Naive thymus-derived CD4-positive, alpha-beta T cell (primary cell): ENCODE results near the gene TPST1. TPM values are rescaled to one million over a fixed set of nuclear protein-coding genes. Genes with fewer than 3 reads are reported as not detected.
"Not testable (repeated sequence)": the region's sequence is repeated elsewhere in the genome, so short reads cannot be mapped to it uniquely, and the experiment has no call there.

Source experiments
- ATAC-seq: fragments of 150-1000 bp; cut with Tn5 transposase; 2 replicates; pipeline ENCODE4 v1.10.0; 2021; ENCODE audit warnings: mild to moderate bottlenecking, moderate library complexity
- CTCF ChIA-PET: fragments of 350-600 bp; sonication (Branson Sonifier 250); formaldehyde crosslinking; loops from one replicate; lab custom pipeline; 2021; ENCODE audit warnings: antibody characterized with exemption; lab: Charles Lee
- POLR2A ChIA-PET: fragments of 350-600 bp; sonication (Branson Sonifier 250); formaldehyde crosslinking; loops from one replicate; lab custom pipeline; 2021; ENCODE audit warnings: antibody characterized with exemption, inconsistent platforms; lab: Charles Lee
- DNase-seq, 9 donors: peaks; one replicate each; pipeline versions ENCODE4 v3.0.0 to v3.0.0-alpha.2; 2020 to 2022; ENCODE audit warnings: mixed read lengths in 1 of 9
- H3K27ac ChIP-seq: one replicate; pipeline ENCODE4 v1.7.0; 2013; ENCODE audit warnings: mild to moderate bottlenecking, low read depth, low read length, moderate library complexity
- H3K27me3 ChIP-seq, 2 donors: one replicate each; pipeline ENCODE4 v1.7.0; 2013; ENCODE audit warnings: low read length in 2 of 2, mild to moderate bottlenecking in 2 of 2, moderate library complexity in 2 of 2; ENCODE audit not compliant: control insufficient read depth in 2 of 2, insufficient read depth in 2 of 2
- H3K36me3 ChIP-seq, 3 experiments: 1 replicate in 2 of 3; 2 replicates in 1 of 3; pipeline ENCODE4 v1.7.0; 2013; ENCODE audit warnings: low read length in 3 of 3, mild to moderate bottlenecking in 3 of 3, moderate library complexity in 1 of 3; ENCODE audit not compliant: insufficient read depth in 3 of 3, control insufficient read depth in 2 of 3
- H3K4me1 ChIP-seq, 2 donors: one replicate each; pipeline ENCODE4 v1.7.0; 2013; ENCODE audit warnings: low read length in 2 of 2, mild to moderate bottlenecking in 2 of 2, moderate library complexity in 1 of 2; ENCODE audit not compliant: control insufficient read depth in 2 of 2, insufficient read depth in 2 of 2
- H3K4me3 ChIP-seq: 2 replicates; pipeline ENCODE4 v1.7.0; 2013; ENCODE audit warnings: mild to moderate bottlenecking, low read length
- H3K9me3 ChIP-seq, 3 experiments: 1 replicate in 2 of 3; 2 replicates in 1 of 3; pipeline ENCODE4 v1.7.0; 2013; ENCODE audit warnings: low read length in 3 of 3; ENCODE audit not compliant: control insufficient read depth in 2 of 3
- H3K27ac Mint-ChIP-seq, 9 donors: one replicate each; pipeline ENCODE4 v1.8.0; 2020 to 2022; ENCODE audit warnings: mixed read lengths in 9 of 9, mild to moderate bottlenecking in 8 of 9, moderate library complexity in 5 of 9, inconsistent platforms in 2 of 9
- H3K27me3 Mint-ChIP-seq, 5 donors: one replicate each; pipeline ENCODE4 v1.8.0; 2021 to 2022; ENCODE audit warnings: mixed read lengths in 5 of 5, mild to moderate bottlenecking in 1 of 5
- H3K36me3 Mint-ChIP-seq, 5 donors: one replicate each; pipeline ENCODE4 v1.8.0; 2020 to 2022; ENCODE audit warnings: mixed read lengths in 5 of 5, mild to moderate bottlenecking in 3 of 5, inconsistent platforms in 1 of 5
- H3K4me1 Mint-ChIP-seq, 7 donors: one replicate each; pipeline ENCODE4 v1.8.0; 2020 to 2022; ENCODE audit warnings: mixed read lengths in 7 of 7, mild to moderate bottlenecking in 3 of 7, inconsistent platforms in 1 of 7
- H3K4me3 Mint-ChIP-seq, 10 donors: one replicate each; pipeline ENCODE4 v1.8.0; 2020 to 2022; ENCODE audit warnings: mild to moderate bottlenecking in 10 of 10, mixed read lengths in 10 of 10, moderate library complexity in 6 of 10, inconsistent platforms in 2 of 10
- H3K9me3 Mint-ChIP-seq, 11 donors: one replicate each; pipeline ENCODE4 v1.8.0; 2020 to 2022; ENCODE audit warnings: mixed read lengths in 11 of 11, mild to moderate bottlenecking in 4 of 11, inconsistent platforms in 1 of 11, moderate library complexity in 1 of 11
- intact Hi-C, 2 donors: fragments of 100-400 bp; cut with micrococcal nuclease; formaldehyde crosslinking; loops; one replicate each; pipeline ENCODE4 v1.15.1; 2023
- polyA plus RNA-seq, 2 donors: library from polyadenylated mRNA; unstranded; fragments of 300-500 nt; fragmentation: Illumina TruSeq; gene quantifications; one replicate each; pipeline ENCODE4 v1.2.3, GENCODE V29; 2021
- total RNA-seq, 6 experiments: library from RNA in 5 of 6; stranded (reverse) in 5 of 6; gene quantifications; 1 replicate in 5 of 6; 2 replicates in 1 of 6; pipeline ENCODE4 v1.2.3 and lab custom pipeline; 2021 to 2026

The TPST1 gene
- total and polyA plus RNA-seq, 7 experiments from 2014 or later: 0.70 to 5.5 (median 2.7) TPM

DNA sequence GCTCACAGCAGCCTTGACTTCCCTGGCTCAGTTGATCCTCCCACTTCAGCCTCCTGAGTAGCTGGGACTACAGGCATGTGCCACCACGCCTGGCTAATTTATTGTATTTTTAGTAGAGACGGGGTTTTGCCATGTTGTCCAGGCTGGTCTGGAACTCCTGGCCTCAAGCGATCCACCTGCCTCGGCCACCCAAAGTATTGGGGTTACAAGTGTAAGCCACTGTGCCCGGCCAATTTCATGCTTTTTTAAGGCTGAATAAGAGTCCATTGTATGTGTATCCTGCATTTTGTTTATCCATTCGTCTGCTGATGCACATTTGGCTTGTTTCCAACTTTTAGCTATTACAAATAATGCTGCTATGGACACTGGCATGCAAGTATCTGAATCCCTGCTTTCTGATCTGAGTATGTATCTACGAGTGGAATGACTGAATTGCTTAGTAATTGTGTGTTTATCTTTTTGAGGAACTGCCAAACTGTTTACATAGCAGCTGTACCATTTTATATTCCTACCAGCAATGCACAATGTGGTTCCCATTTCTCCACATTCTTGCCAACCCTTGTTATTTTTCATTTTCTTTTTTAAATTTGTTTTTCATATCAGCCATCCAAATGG, 37.3 kb upstream of the TPST1 start:
- ATAC-seq (no peak), DNase-seq (no peak)
- H3K4me3 Mint-ChIP-seq: no peak overlapping the region
- no peaks in the 10 kb centered on the region for H3K36me3 ChIP-seq
- H3K27me3 Mint-ChIP-seq: no peaks in the 10 kb centered on the region
- peaks cover 0 to 3% (median 0%) of the 10 kb centered on the region in 5 donors for H3K36me3 Mint-ChIP-seq
- CTCF ChIA-PET: no interaction called here
- H3K27ac Mint-ChIP-seq: no peak overlapping the region
- H3K9me3 Mint-ChIP-seq: peaks cover 0 to 1% (median 0%) of the 10 kb centered on the region in 11 donors
- peaks cover 0 to 1% (median 0%) of the 10 kb centered on the region in 7 donors for H3K4me1 Mint-ChIP-seq
- intact Hi-C loops: no loop called here
- POLR2A ChIA-PET: interaction anchor here (0.6 kb wide), 1 partner anchor 13 kb away, joined by 3 read pairs; no protein-coding TSS in a partner anchor
- no peaks in the 10 kb centered on the region for H3K27me3 ChIP-seq
- no peak overlapping the region for H3K27ac ChIP-seq
- no peak overlapping the region for H3K4me3 ChIP-seq
- no peaks in the 10 kb centered on the region for H3K4me1 ChIP-seq
- no peaks in the 10 kb centered on the region for H3K9me3 ChIP-seq

DNA sequence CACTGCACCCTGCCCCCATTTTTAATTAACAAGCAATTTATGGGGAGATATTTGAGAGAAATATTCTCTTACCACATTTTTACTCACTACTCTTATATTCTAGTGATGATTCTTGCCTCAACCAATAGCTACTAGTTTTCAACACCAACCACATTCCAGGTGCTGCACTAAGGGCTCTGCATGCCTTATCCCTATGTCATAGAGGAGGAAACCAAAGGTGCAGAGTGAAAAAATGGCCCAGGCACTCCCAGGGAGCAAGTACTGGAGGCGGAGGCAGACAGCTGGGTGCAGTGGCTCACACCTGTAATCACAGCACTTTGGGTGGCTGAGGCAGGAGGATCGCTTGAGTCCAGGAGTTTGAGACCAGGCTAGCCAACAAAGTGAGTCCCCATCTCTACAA, 35.5 kb upstream of the TPST1 start:
- no peak overlapping the region for H3K27ac Mint-ChIP-seq
- Histone ChIP-seq H3K36me3 (no peaks in the 10 kb centered on the region), H3K4me1 (no peaks in the 10 kb centered on the region), H3K9me3 (no peaks in the 10 kb centered on the region), H3K27me3 (no peaks in the 10 kb centered on the region), H3K4me3 (no peak overlapping the region), H3K27ac (no peak overlapping the region)
- intact Hi-C loops: no loop called here
- H3K27me3 Mint-ChIP-seq: peaks cover 0 to under 1% (median 0%) of the 10 kb centered on the region in 5 donors
- peaks cover 0 to 1% (median 0%) of the 10 kb centered on the region in 11 donors for H3K9me3 Mint-ChIP-seq
- no peak overlapping the region for H3K4me3 Mint-ChIP-seq
- no peak for DNase-seq
- ChIA-PET POLR2A (no interaction called here), CTCF (no interaction called here)
- ATAC-seq: no peak
- H3K36me3 Mint-ChIP-seq: peaks cover 0 to 3% (median 0%) of the 10 kb centered on the region in 5 donors
- H3K4me1 Mint-ChIP-seq: no peaks in the 10 kb centered on the region

DNA sequence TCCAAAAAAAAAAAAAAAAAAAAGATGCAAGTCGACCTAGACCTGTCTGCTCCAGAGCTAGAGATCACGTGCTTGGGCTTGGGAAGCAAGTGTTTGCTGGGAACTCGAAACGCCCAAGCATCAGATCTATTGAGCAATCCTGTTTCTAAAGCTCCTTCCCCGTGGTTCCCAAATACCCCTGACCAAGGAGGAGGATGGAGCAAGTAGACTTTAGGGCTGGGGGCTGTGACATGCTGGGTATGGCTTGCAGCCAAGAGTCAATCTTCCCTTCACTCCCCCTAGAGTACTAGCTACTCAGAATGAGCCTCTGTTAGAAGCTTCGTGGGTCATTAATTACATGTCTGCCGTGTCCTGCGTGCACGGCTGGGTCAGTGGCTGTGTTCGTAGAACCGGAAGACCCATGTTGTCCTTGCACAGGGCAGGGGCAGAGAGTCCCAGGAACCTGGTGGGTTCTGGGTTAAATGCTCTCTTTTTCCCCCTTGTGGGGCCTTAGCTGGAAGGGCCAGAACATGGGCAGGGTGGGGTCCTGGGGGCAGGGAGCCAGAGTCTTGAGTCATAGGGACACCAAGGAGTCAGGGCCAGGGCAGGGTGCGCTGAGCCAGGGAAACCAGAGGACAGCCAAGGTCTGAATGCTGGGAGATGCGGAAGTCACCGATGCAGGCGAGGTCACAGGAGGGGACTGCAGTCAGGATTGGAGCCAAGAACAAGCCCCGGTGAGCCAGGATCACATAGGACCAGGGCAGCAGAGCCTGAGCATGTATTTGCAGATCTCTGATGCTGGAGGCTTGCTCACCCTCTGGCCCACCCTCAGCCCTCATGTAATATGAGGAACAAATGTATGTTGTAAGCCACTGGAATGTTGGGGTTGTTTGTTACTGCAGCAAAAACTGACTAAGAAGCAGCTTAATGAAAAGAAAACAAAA, 34.6 kb upstream of the TPST1 start:
- no peaks in the 10 kb centered on the region for H3K36me3 ChIP-seq
- H3K27me3 Mint-ChIP-seq: peaks cover 0 to 5% (median 0%) of the 10 kb centered on the region in 5 donors
- DNase-seq (no peak), ATAC-seq (no peak)
- no peak overlapping the region for H3K27ac ChIP-seq
- ChIA-PET POLR2A (interaction anchor here (0.7 kb wide), 1 partner anchor 429 kb away, joined by 3 read pairs; no protein-coding TSS in a partner anchor), CTCF (no interaction called here)
- no peaks in the 10 kb centered on the region for H3K4me1 Mint-ChIP-seq
- intact Hi-C loops: no loop called here
- H3K27ac Mint-ChIP-seq: no peak overlapping the region
- H3K27me3 ChIP-seq: no peaks in the 10 kb centered on the region
- H3K4me1 ChIP-seq: no peaks in the 10 kb centered on the region
- no peak overlapping the region for H3K4me3 Mint-ChIP-seq
- peaks cover 0 to 1% (median 0%) of the 10 kb centered on the region in 11 donors for H3K9me3 Mint-ChIP-seq
- H3K9me3 ChIP-seq: no peaks in the 10 kb centered on the region
- H3K4me3 ChIP-seq: no peak overlapping the region
- peaks cover 0 to 3% (median 0%) of the 10 kb centered on the region in 5 donors for H3K36me3 Mint-ChIP-seq

DNA sequence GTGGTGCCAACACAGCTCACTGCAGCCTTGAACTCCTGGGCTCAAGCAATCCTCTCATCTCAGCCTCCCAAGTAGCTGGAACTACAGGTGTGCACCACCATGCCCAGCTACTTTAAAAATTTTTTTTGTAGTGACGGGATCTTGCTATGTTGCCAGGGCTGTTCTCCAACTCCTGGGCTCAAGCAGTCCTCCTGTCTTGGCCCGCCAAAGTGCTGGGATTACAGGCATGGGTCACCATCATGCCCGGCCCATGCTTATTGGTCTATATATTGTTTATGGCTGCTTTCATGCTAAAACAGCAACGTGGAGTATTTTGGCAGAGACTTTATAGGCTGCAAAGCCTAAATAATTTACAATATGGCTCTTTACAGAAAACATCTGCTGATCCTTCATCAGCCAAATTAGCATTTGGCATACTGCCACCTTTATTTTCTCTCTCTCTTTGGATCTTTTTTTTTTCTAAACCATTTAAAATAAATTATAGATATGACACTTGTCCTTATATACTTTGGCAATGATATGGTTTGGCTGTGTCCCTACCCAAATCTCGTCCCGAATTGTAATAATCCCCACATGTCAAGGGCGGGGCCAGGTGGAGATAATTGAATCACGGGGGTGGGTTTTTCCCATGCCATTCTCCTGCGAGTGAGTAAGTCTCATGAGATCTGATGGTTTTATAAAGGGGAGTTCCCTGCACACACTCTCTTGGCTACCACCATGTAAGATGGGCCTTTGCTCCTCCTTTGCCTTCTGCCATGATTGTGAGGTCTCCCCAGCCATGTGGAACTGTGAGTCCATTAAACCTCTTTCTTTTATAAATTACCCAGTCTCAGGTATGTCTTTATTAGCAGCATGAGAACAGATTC, 32.4 kb upstream of the TPST1 start:
- ATAC-seq, H3K9me3 ChIP-seq, H3K4me3 ChIP-seq, H3K36me3 Mint-ChIP-seq, H3K27me3 Mint-ChIP-seq, H3K4me3 Mint-ChIP-seq, H3K27ac ChIP-seq, H3K36me3 ChIP-seq, DNase-seq, CTCF ChIA-PET, H3K27me3 ChIP-seq, H3K4me1 Mint-ChIP-seq, POLR2A ChIA-PET, H3K9me3 Mint-ChIP-seq, intact Hi-C loops, H3K27ac Mint-ChIP-seq, H3K4me1 ChIP-seq: not testable (repeated sequence)

DNA sequence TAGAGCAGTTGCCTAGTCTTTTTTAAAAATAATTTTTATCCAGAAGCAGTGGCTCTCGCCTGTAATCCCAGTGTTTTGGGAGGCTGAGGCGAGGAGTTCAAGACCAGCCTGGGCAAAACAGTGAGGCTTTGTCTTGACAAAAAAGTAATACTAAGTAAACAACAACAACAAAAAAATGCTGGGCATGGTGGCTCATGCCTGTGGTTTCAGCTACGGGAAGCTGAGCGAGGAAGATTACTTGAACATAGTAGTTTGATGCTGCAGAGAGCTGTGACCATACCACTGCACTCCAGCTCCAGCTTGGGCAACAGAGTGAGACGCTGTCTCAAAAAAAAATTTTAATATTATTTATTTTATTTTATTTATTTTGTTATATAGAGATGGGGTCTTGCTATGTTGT, 31.3 kb upstream of the TPST1 start:
- peaks cover 0 to 3% (median 0%) of the 10 kb centered on the region in 11 donors for H3K9me3 Mint-ChIP-seq
- Histone ChIP-seq H3K36me3 (no peaks in the 10 kb centered on the region), H3K27me3 (no peaks in the 10 kb centered on the region), H3K27ac (no peak overlapping the region), H3K4me1 (no peaks in the 10 kb centered on the region), H3K4me3 (no peak overlapping the region), H3K9me3 (no peaks in the 10 kb centered on the region)
- DNase-seq: no peak
- H3K4me1 Mint-ChIP-seq: no peaks in the 10 kb centered on the region
- peaks cover 0 to 3% (median 0%) of the 10 kb centered on the region in 5 donors for H3K36me3 Mint-ChIP-seq
- H3K4me3 Mint-ChIP-seq: no peak overlapping the region
- POLR2A ChIA-PET: interaction anchor here (0.7 kb wide), 1 partner anchor 9 kb away, joined by 3 read pairs; no protein-coding TSS in a partner anchor
- ATAC-seq: no peak
- intact Hi-C loops: no loop called here
- peaks cover 0 to 5% (median 0%) of the 10 kb centered on the region in 5 donors for H3K27me3 Mint-ChIP-seq
- CTCF ChIA-PET: no interaction called here
- H3K27ac Mint-ChIP-seq: no peak overlapping the region

DNA sequence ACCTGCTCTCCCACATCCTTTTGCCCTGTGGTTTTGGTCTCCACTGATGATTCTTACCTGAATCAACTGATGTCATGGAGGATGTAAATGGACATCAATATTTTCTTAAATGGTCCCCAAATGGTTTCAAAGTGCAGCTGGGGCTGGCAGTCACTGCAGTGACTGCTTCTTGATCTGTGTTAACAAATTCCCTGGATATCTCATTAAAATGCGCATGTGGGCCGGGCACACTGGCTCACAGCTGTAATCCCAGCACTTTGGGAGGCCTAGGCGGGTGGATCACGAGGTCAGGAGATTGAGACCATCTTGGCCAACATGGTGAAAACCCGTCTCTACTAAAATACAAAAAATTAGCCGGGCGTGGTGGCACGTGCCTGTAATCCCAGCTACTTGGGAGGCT, 30.1 kb upstream of the TPST1 start:
- ATAC-seq, H3K36me3 Mint-ChIP-seq, H3K4me1 ChIP-seq, H3K27me3 Mint-ChIP-seq, DNase-seq, H3K9me3 ChIP-seq, H3K4me1 Mint-ChIP-seq, H3K4me3 ChIP-seq, H3K27me3 ChIP-seq, H3K9me3 Mint-ChIP-seq, CTCF ChIA-PET, H3K27ac ChIP-seq, H3K27ac Mint-ChIP-seq, intact Hi-C loops, POLR2A ChIA-PET, H3K4me3 Mint-ChIP-seq, H3K36me3 ChIP-seq: not testable (repeated sequence)
